A549 (cell line): Measurements from ENCODE around the gene TRIM3.

Source experiments
- JUNB ChIP-seq: fragments of >200 bp; sonication (Bioruptor Twin); formaldehyde crosslinking; IDR thresholded peaks from 2 replicates; pipeline ENCODE4 v1.6.1; 2016
- NFE2L2 ChIP-seq: fragments of 150-350 bp; conservative IDR thresholded peaks from 2 replicates; pipeline ENCODE4 v1.6.1; 2014; ENCODE audit warnings: low read length
- POLR2A ChIP-seq: IDR thresholded peaks from 2 replicates; pipeline ENCODE4 v1.6.1; 2012; ENCODE audit warnings: mild to moderate bottlenecking, low read length
- ZFP36 ChIP-seq: fragments of 450-650 bp; IDR thresholded peaks from 2 replicates; pipeline ENCODE4 v1.6.1; 2014; ENCODE audit warnings: borderline replicate concordance; ENCODE audit not compliant: partially characterized antibody
- ZNF302 ChIP-seq: fragments of 250-450 bp; sonication (Bioruptor Pico); IDR thresholded peaks from 2 replicates; pipeline ENCODE4 v1.9.0; 2021; ENCODE audit warnings: inconsistent platforms, mild to moderate bottlenecking, moderate library complexity
- TF ChIP-seq, protein P1 (sequence below): fragments of >200 bp; sonication (Bioruptor Twin); formaldehyde crosslinking; IDR thresholded peaks from 3 replicates; pipeline ENCODE4 v1.5.1; 2016
- TF ChIP-seq, protein P2 (sequence below): fragments of 200-600 bp; sonication (generic); IDR thresholded peaks from 2 replicates; pipeline ENCODE4 v1.6.1; 2016; ENCODE audit warnings: antibody characterized with exemption, mild to moderate bottlenecking, moderate library complexity

DNA sequence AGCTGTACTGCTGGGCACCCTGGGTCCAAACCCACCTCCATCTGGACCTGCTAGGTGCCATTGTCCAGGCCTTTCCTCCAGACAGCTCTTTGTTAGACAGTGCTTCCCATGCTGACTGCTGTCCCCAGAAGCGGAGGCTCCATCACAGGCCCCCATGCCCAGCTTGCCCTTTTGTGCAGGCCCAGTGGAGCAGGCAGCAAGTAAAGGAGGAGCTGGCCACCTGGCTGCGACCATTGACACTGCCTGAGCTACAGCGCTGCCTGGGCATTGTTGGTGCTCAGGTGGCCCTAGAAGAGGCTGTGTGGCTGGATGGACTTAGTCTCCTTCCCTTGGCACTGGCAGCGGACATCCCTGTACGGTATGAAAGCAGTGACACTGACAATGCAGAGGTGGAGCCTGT is 24.8 kb upstream of the TRIM3 start:
- TF ChIP-seq NFE2L2 (no peak), JUNB (no peak), POLR2A (no peak), ZFP36 (no peak), ZNF302 (CRISPR knock-in tag) (no peak)
- TF ChIP-seq, protein P1, sequence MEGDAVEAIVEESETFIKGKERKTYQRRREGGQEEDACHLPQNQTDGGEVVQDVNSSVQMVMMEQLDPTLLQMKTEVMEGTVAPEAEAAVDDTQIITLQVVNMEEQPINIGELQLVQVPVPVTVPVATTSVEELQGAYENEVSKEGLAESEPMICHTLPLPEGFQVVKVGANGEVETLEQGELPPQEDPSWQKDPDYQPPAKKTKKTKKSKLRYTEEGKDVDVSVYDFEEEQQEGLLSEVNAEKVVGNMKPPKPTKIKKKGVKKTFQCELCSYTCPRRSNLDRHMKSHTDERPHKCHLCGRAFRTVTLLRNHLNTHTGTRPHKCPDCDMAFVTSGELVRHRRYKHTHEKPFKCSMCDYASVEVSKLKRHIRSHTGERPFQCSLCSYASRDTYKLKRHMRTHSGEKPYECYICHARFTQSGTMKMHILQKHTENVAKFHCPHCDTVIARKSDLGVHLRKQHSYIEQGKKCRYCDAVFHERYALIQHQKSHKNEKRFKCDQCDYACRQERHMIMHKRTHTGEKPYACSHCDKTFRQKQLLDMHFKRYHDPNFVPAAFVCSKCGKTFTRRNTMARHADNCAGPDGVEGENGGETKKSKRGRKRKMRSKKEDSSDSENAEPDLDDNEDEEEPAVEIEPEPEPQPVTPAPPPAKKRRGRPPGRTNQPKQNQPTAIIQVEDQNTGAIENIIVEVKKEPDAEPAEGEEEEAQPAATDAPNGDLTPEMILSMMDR: no peak
- TF ChIP-seq, protein P2, sequence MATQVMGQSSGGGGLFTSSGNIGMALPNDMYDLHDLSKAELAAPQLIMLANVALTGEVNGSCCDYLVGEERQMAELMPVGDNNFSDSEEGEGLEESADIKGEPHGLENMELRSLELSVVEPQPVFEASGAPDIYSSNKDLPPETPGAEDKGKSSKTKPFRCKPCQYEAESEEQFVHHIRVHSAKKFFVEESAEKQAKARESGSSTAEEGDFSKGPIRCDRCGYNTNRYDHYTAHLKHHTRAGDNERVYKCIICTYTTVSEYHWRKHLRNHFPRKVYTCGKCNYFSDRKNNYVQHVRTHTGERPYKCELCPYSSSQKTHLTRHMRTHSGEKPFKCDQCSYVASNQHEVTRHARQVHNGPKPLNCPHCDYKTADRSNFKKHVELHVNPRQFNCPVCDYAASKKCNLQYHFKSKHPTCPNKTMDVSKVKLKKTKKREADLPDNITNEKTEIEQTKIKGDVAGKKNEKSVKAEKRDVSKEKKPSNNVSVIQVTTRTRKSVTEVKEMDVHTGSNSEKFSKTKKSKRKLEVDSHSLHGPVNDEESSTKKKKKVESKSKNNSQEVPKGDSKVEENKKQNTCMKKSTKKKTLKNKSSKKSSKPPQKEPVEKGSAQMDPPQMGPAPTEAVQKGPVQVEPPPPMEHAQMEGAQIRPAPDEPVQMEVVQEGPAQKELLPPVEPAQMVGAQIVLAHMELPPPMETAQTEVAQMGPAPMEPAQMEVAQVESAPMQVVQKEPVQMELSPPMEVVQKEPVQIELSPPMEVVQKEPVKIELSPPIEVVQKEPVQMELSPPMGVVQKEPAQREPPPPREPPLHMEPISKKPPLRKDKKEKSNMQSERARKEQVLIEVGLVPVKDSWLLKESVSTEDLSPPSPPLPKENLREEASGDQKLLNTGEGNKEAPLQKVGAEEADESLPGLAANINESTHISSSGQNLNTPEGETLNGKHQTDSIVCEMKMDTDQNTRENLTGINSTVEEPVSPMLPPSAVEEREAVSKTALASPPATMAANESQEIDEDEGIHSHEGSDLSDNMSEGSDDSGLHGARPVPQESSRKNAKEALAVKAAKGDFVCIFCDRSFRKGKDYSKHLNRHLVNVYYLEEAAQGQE: no peak
